Measurements from ENCODE around the gene PTPN12. TPM values are rescaled to one million over a fixed set of nuclear protein-coding genes. Genes with fewer than 3 reads are reported as not detected.
"Not testable (repeated sequence)": the region's sequence is repeated elsewhere in the genome, so short reads cannot be mapped to it uniquely, and the experiment has no call there.

The PTPN12 gene
- total and polyA plus RNA-seq, 9 donors: 34.9 to 61.3 (median 46.9) TPM

- Histone ChIP-seq H3K27ac (ENCODE audit: low read length) (peak overlapping the region; percentile 98), H3K4me1 (ENCODE audit: control insufficient read depth, insufficient read depth, low read length) (peaks cover 10% of the 10 kb centered on the region), H3K4me3 (ENCODE audit: low read length) (peak overlapping the region; percentile 94), H3K36me3 (ENCODE audit: control insufficient read depth, insufficient read depth, low read length) (no peaks in the 10 kb centered on the region), H3K27me3 (ENCODE audit: control insufficient read depth, insufficient read depth, low read length) (no peaks in the 10 kb centered on the region), H3K9me3 (replicated peaks; ENCODE audit: control insufficient read depth, low read depth, low read length) (no peaks in the 10 kb centered on the region)
- DNase-seq: peak; percentile 99
- under 1% methylated on average over 35 of the region's 58 CpGs for WGBS (ENCODE audit: insufficient coverage)
Observed at GRCh38 chr7:77536413-77537135, 521 bp upstream of the PTPN12 start.

GRCh38 chr7:77537778-77538280 lies 734 bp downstream of the PTPN12 start:
- Histone ChIP-seq H3K4me3 (ENCODE audit: low read length) (peak overlapping the region; percentile 70), H3K27me3 (ENCODE audit: control insufficient read depth, insufficient read depth, low read length) (no peaks in the 10 kb centered on the region), H3K27ac (ENCODE audit: low read length) (peak overlapping the region; percentile 98), H3K9me3 (replicated peaks; ENCODE audit: control insufficient read depth, low read depth, low read length) (no peaks in the 10 kb centered on the region), H3K36me3 (ENCODE audit: control insufficient read depth, insufficient read depth, low read length) (no peaks in the 10 kb centered on the region), H3K4me1 (ENCODE audit: control insufficient read depth, insufficient read depth, low read length) (peaks cover 10% of the 10 kb centered on the region)
- WGBS (ENCODE audit: insufficient coverage): 0% methylated on average over 34 of the region's 43 CpGs
- DNase-seq: peak; percentile 56

- Histone ChIP-seq H3K27ac (ENCODE audit: low read length) (peak overlapping the region; percentile 98), H3K4me3 (ENCODE audit: low read length) (peak overlapping the region; percentile 70), H3K4me1 (ENCODE audit: control insufficient read depth, insufficient read depth, low read length) (peaks cover 10% of the 10 kb centered on the region), H3K36me3 (ENCODE audit: control insufficient read depth, insufficient read depth, low read length) (no peaks in the 10 kb centered on the region), H3K9me3 (replicated peaks; ENCODE audit: control insufficient read depth, low read depth, low read length) (no peaks in the 10 kb centered on the region), H3K27me3 (ENCODE audit: control insufficient read depth, insufficient read depth, low read length) (no peaks in the 10 kb centered on the region)
- WGBS (ENCODE audit: insufficient coverage): 0% methylated on average over 7 of the region's 30 CpGs
- DNase-seq: peak; percentile 96
Observed at GRCh38 chr7:77538281-77539212, 1.5 kb downstream of the PTPN12 start.

- WGBS (ENCODE audit: insufficient coverage): no CpG with 5 or more reads among the region's 4 CpGs
- DNase-seq: no peak
- no peak overlapping the region for H3K4me3 ChIP-seq (ENCODE audit: low read length)
- no peaks in the 10 kb centered on the region for H3K27me3 ChIP-seq (ENCODE audit: control insufficient read depth, insufficient read depth, low read length)
- H3K9me3 ChIP-seq (replicated peaks; ENCODE audit: control insufficient read depth, low read depth, low read length): no peaks in the 10 kb centered on the region
- no peaks in the 10 kb centered on the region for H3K36me3 ChIP-seq (ENCODE audit: control insufficient read depth, insufficient read depth, low read length)
- H3K4me1 ChIP-seq (ENCODE audit: control insufficient read depth, insufficient read depth, low read length): peaks cover 10% of the 10 kb centered on the region
- H3K27ac ChIP-seq (ENCODE audit: low read length): no peak overlapping the region
Observed at GRCh38 chr7:77540402-77540822, 3.3 kb downstream of the PTPN12 start.

GRCh38 chr7:77540993-77541392 lies 3.9 kb downstream of the PTPN12 start:
- not testable (repeated sequence) for H3K4me1 ChIP-seq (ENCODE audit: control insufficient read depth, insufficient read depth, low read length); H3K9me3 ChIP-seq (replicated peaks; ENCODE audit: control insufficient read depth, low read depth, low read length); H3K4me3 ChIP-seq (ENCODE audit: low read length); H3K27me3 ChIP-seq (ENCODE audit: control insufficient read depth, insufficient read depth, low read length); H3K36me3 ChIP-seq (ENCODE audit: control insufficient read depth, insufficient read depth, low read length); DNase-seq; H3K27ac ChIP-seq (ENCODE audit: low read length)
- WGBS (ENCODE audit: insufficient coverage): no CpG with 5 or more reads among the region's 7 CpGs

GRCh38 chr7:77542409-77542808 lies 5.3 kb downstream of the PTPN12 start:
- H3K9me3 ChIP-seq (replicated peaks; ENCODE audit: control insufficient read depth, low read depth, low read length): no peaks in the 10 kb centered on the region
- H3K36me3 ChIP-seq (ENCODE audit: control insufficient read depth, insufficient read depth, low read length): no peaks in the 10 kb centered on the region
- no peaks in the 10 kb centered on the region for H3K27me3 ChIP-seq (ENCODE audit: control insufficient read depth, insufficient read depth, low read length)
- peaks cover 10% of the 10 kb centered on the region for H3K4me1 ChIP-seq (ENCODE audit: control insufficient read depth, insufficient read depth, low read length)
- no peak overlapping the region for H3K27ac ChIP-seq (ENCODE audit: low read length)
- 100% methylated on average over 1 of the region's 1 CpG for WGBS (ENCODE audit: insufficient coverage)
- no peak overlapping the region for H3K4me3 ChIP-seq (ENCODE audit: low read length)
- no peak for DNase-seq

GRCh38 chr7:77542895-77543294 lies 5.8 kb downstream of the PTPN12 start:
- WGBS (ENCODE audit: insufficient coverage): 80% methylated on average over 1 of the region's 2 CpGs
- Histone ChIP-seq H3K9me3 (replicated peaks; ENCODE audit: control insufficient read depth, low read depth, low read length) (no peaks in the 10 kb centered on the region), H3K4me1 (ENCODE audit: control insufficient read depth, insufficient read depth, low read length) (peaks cover 10% of the 10 kb centered on the region), H3K36me3 (ENCODE audit: control insufficient read depth, insufficient read depth, low read length) (no peaks in the 10 kb centered on the region), H3K4me3 (ENCODE audit: low read length) (no peak overlapping the region), H3K27me3 (ENCODE audit: control insufficient read depth, insufficient read depth, low read length) (no peaks in the 10 kb centered on the region), H3K27ac (ENCODE audit: low read length) (no peak overlapping the region)
- no peak for DNase-seq

GRCh38 chr7:77543910-77544309 lies 6.8 kb downstream of the PTPN12 start:
- peaks cover 10% of the 10 kb centered on the region for H3K4me1 ChIP-seq (ENCODE audit: control insufficient read depth, insufficient read depth, low read length)

GRCh38 chr7:77544518-77544917 lies 7.4 kb downstream of the PTPN12 start:
- no peak overlapping the region for H3K4me3 ChIP-seq (ENCODE audit: low read length)
- H3K36me3 ChIP-seq (ENCODE audit: control insufficient read depth, insufficient read depth, low read length): no peaks in the 10 kb centered on the region
- H3K9me3 ChIP-seq (replicated peaks; ENCODE audit: control insufficient read depth, low read depth, low read length): no peaks in the 10 kb centered on the region
- no peak for DNase-seq
- WGBS (ENCODE audit: insufficient coverage): no CpG with 5 or more reads among the region's 2 CpGs
- H3K4me1 ChIP-seq (ENCODE audit: control insufficient read depth, insufficient read depth, low read length): peaks cover 8% of the 10 kb centered on the region
- no peak overlapping the region for H3K27ac ChIP-seq (ENCODE audit: low read length)
- no peaks in the 10 kb centered on the region for H3K27me3 ChIP-seq (ENCODE audit: control insufficient read depth, insufficient read depth, low read length)

More at GRCh38 chr7:77543910-77544309, 6.8 kb downstream of the PTPN12 start:
- Histone ChIP-seq H3K9me3 (replicated peaks; ENCODE audit: control insufficient read depth, low read depth, low read length) (no peaks in the 10 kb centered on the region), H3K27ac (ENCODE audit: low read length) (no peak overlapping the region), H3K27me3 (ENCODE audit: control insufficient read depth, insufficient read depth, low read length) (no peaks in the 10 kb centered on the region), H3K36me3 (ENCODE audit: control insufficient read depth, insufficient read depth, low read length) (no peaks in the 10 kb centered on the region), H3K4me3 (ENCODE audit: low read length) (no peak overlapping the region)
- no CpG with 5 or more reads among the region's 4 CpGs for WGBS (ENCODE audit: insufficient coverage)
- DNase-seq: no peak

- H3K4me1 ChIP-seq (ENCODE audit: control insufficient read depth, insufficient read depth, low read length): no peaks in the 10 kb centered on the region
- peak; percentile 32 for DNase-seq
- no peaks in the 10 kb centered on the region for H3K36me3 ChIP-seq (ENCODE audit: control insufficient read depth, insufficient read depth, low read length)
- H3K4me3 ChIP-seq (ENCODE audit: low read length): no peak overlapping the region
- WGBS (ENCODE audit: insufficient coverage): no CpG with 5 or more reads among the region's 3 CpGs
- H3K27ac ChIP-seq (ENCODE audit: low read length): no peak overlapping the region
- no peaks in the 10 kb centered on the region for H3K27me3 ChIP-seq (ENCODE audit: control insufficient read depth, insufficient read depth, low read length)
- H3K9me3 ChIP-seq (replicated peaks; ENCODE audit: control insufficient read depth, low read depth, low read length): no peaks in the 10 kb centered on the region
Observed at GRCh38 chr7:77548206-77548605, 11.1 kb downstream of the PTPN12 start.

Data from muscle of leg (tissue), 11 donors.